GM12878 (cell line): ENCODE results near the gene AKAP13. TPM values are rescaled to one million over a fixed set of nuclear protein-coding genes. Genes with fewer than 3 reads are reported as not detected.

Source experiments
- ATAC-seq: fragments of 200-7000 bp; cut with Tn5 transposase; 3 replicates; pipeline ENCODE4 v1.9.1; 2020; ENCODE audit warnings: mild to moderate bottlenecking, moderate library complexity
- BruUV-seq: library from RNA; stranded (reverse); fragments of 400-500 nt; replicated peaks from 2 replicates; lab custom pipeline; 2021; lab: Mats Ljungman, UMichigan
- CTCF ChIA-PET: fragments of 300-600 bp; sonication (Branson Sonifier 250); formaldehyde crosslinking; extraction: SDS; loops from one replicate; lab custom pipeline; 2021; ENCODE audit warnings: inconsistent platforms; lab: Yijun Ruan, JAX
- POLR2A ChIA-PET: fragments of 350-600 bp; formaldehyde crosslinking; extraction: SDS; loops from one replicate; lab custom pipeline; 2021; ENCODE audit warnings: inconsistent platforms; lab: Charles Lee
- RAD21 ChIA-PET: fragments of 300-600 bp; sonication (Branson Sonifier 250); formaldehyde crosslinking; loops from one replicate; lab custom pipeline; 2023; ENCODE audit warnings: antibody characterized with exemption; ENCODE audit not compliant: unreplicated experiment; lab: Charles Lee
- SMC1A ChIA-PET: fragments of 300-600 bp; sonication (Branson Sonifier 250); formaldehyde crosslinking; loops from one replicate; lab custom pipeline; 2023; ENCODE audit not compliant: unreplicated experiment, uncharacterized antibody; lab: Charles Lee
- DNase-seq: peaks from one replicate; pipeline ENCODE4 v3.0.0-alpha.2; 2011; ENCODE audit warnings: low read depth, low spot score
- FAIRE-seq: peaks from 3 replicates; lab custom pipeline; 2011; peaks lifted over from hg19 to GRCh38; lab: Jason Lieb, UNC
- H2AFZ ChIP-seq: 2 replicates; pipeline ENCODE4 v1.6.0; 2011; ENCODE audit warnings: low read depth, low read length, control low read depth; ENCODE audit not compliant: control insufficient read depth
- H3K27ac ChIP-seq: 2 replicates; pipeline ENCODE4 v1.5.1; 2011; ENCODE audit warnings: control low read depth; ENCODE audit not compliant: control insufficient read depth, insufficient read depth
- H3K27me3 ChIP-seq, 2 experiments: replicated peaks in 1 of 2; 2 replicates each; pipeline versions ENCODE4 v1.6.0 to v1.6.1; 2011; ENCODE audit warnings: low read length in 1 of 2; ENCODE audit not compliant: control insufficient read depth in 2 of 2, insufficient read depth in 2 of 2
- H3K36me3 ChIP-seq, 2 experiments: 2 replicates each; pipeline ENCODE4 v1.5.1; 2011; ENCODE audit warnings: low read length in 1 of 2; ENCODE audit not compliant: control insufficient read depth in 2 of 2, insufficient read depth in 2 of 2
- H3K4me1 ChIP-seq: 2 replicates; pipeline ENCODE4 v1.6.1; 2011; ENCODE audit warnings: mild to moderate bottlenecking, low read length, moderate library complexity, mixed read lengths; ENCODE audit not compliant: control insufficient read depth, insufficient read depth
- H3K4me2 ChIP-seq: 2 replicates; pipeline ENCODE4 v1.6.0; 2011; ENCODE audit warnings: control low read depth; ENCODE audit not compliant: control insufficient read depth, insufficient read depth
- H3K4me3 ChIP-seq: fragments of 200-600 bp; sonication (generic); 2 replicates; pipeline ENCODE4 v1.5.1; 2016
- H3K79me2 ChIP-seq: 2 replicates; pipeline ENCODE4 v1.6.0; 2011; ENCODE audit warnings: low read length; ENCODE audit not compliant: control insufficient read depth, insufficient read depth
- H3K9ac ChIP-seq: 2 replicates; pipeline ENCODE4 v1.8.0; 2011; ENCODE audit warnings: low read length, control low read depth, mixed read lengths; ENCODE audit not compliant: control insufficient read depth, insufficient read depth
- H3K9me3 ChIP-seq: replicated peaks from 3 replicates; pipeline ENCODE4 v1.5.1; 2011; ENCODE audit warnings: mild to moderate bottlenecking, low read length; ENCODE audit not compliant: control insufficient read depth, insufficient read depth
- H4K20me1 ChIP-seq: 2 replicates; pipeline ENCODE4 v1.6.0; 2011; ENCODE audit not compliant: control insufficient read depth, insufficient read depth
- ATF2 ChIP-seq: IDR thresholded peaks from 2 replicates; pipeline ENCODE4 v1.6.1; 2012; ENCODE audit warnings: low read length, inconsistent platforms
- IKZF2 ChIP-seq, 2 experiments: fragments of 450-650 bp; IDR thresholded peaks; 2 replicates each; pipeline ENCODE4 v1.6.1; 2017; ENCODE audit warnings: mild to moderate bottlenecking in 2 of 2, moderate library complexity in 2 of 2
- MLLT1 ChIP-seq: fragments of 450-650 bp; IDR thresholded peaks from 2 replicates; pipeline ENCODE4 v1.6.1; 2016; ENCODE audit warnings: mild to moderate bottlenecking
- NFYA ChIP-seq: IDR thresholded peaks from 2 replicates; pipeline ENCODE4 v1.6.1; 2011; ENCODE audit warnings: low read depth, mild to moderate bottlenecking, low read length, improper control_type of control experiment, borderline replicate concordance
- SMAD1 ChIP-seq: fragments of 450-650 bp; IDR thresholded peaks from 2 replicates; pipeline ENCODE4 v1.6.1; 2018; ENCODE audit warnings: mild to moderate bottlenecking, low read depth; ENCODE audit not compliant: partially characterized antibody
- USF2 ChIP-seq: IDR thresholded peaks from 2 replicates; pipeline ENCODE4 v1.6.1; 2011; ENCODE audit warnings: low read depth, low read length, improper control_type of control experiment, borderline replicate concordance
- YBX1 ChIP-seq: fragments of 450-650 bp; IDR thresholded peaks from 2 replicates; pipeline ENCODE4 v1.6.1; 2016; ENCODE audit warnings: antibody characterized with exemption
- WGBS: methylation state at CpG from one replicate; pipeline ENCODE4 v1.1.6; 2016; ENCODE audit warnings: low lambda C conversion rate; ENCODE audit not compliant: insufficient replicate concordance, insufficient coverage; ENCODE audit errors: missing lambda C conversion rate; 5-methylcytosine and 5-hydroxymethylcytosine counted together
- in situ Hi-C: fragments of 300-500 bp; cut with MboI; formaldehyde crosslinking; loops from 9 replicates; pipeline ENCODE4 v1.14.3; 2018; ENCODE audit warnings: mixed read lengths
- intact Hi-C: fragments of 100-400 bp; cut with micrococcal nuclease; formaldehyde crosslinking; loops from one replicate; pipeline ENCODE4 v1.14.2; 2022; ENCODE audit not compliant: unreplicated experiment
- polyA plus RNA-seq, 11 experiments: library from polyadenylated mRNA; depleted of rRNA in 4 of 11; unstranded in 6 of 11; stranded (reverse) in 5 of 11; fragments of >200 nt; fragmentation: Nextera tagmentation in 4 of 11; fragmentation: Illumina TruSeq in 1 of 11; extraction: Ambion mirVana in 4 of 11; extraction: Trizol in 1 of 11; gene quantifications; 1 replicate in 1 of 11; 2 replicates in 10 of 11; pipeline versions ENCODE4 v1.2.1 to v1.2.3, GENCODE V29; 2011 to 2016; ENCODE audit warnings: inconsistent platforms in 2 of 11, missing spikeins in 2 of 11, low read depth in 1 of 11
- total RNA-seq, 4 experiments: library from RNA; depleted of rRNA in 3 of 4; stranded (reverse); fragments of >200 nt in 3 of 4; fragmentation: Illumina TruSeq in 1 of 4; extraction: Trizol in 1 of 4; gene quantifications; 2 replicates each; pipeline versions ENCODE4 v1.2.1 to v1.2.3, GENCODE V29; 2013 to 2021

The AKAP13 gene
- total and polyA plus RNA-seq, 10 of the 15 experiments (the other 5 are each of a cell fraction or from before 2014, with no cell fraction given), result 14.4 to 74.9 (median 55.1) TPM

DNA sequence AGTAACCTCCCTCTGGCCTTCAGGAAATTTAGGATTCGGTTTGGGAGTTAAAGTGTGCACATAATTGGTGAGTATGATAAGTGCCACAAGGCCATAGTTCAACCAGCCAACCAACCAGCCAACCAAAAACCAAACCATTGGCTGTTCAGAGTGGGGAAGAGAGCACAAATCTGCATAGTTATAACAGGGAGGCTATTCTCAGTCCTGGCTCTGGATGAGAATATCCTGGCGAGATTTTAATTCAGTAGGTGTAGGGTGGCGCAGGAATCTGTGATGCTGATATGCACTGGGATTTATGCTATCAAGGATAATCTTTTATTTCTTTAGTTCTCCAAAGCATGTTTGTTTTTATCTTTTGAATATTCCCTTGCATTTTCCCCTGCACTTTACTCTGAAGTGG, 49.1 kb downstream of the AKAP13 start:
- Histone ChIP-seq H3K4me1 (peaks cover 32% of the 10 kb centered on the region), H3K79me2 (peaks cover 66% of the 10 kb centered on the region)
- 100% methylated on average over 3 of the region's 3 CpGs for WGBS

More for the DNA sequence above, 49.1 kb downstream of the AKAP13 start:
- no peak for TF ChIP-seq YBX1
- no peak for TF ChIP-seq USF2
- TF ChIP-seq IKZF2 (IDR thresholded peaks at IDR 0.05), result no peak
- no peak for TF ChIP-seq SMAD1
- TF ChIP-seq MLLT1, result no peak
- TF ChIP-seq ATF2, result no peak
- TF ChIP-seq NFYA, result no peak
- H3K9ac ChIP-seq, result no peak overlapping the region
- no peak for DNase-seq
- ChIA-PET SMC1A (interaction anchor here (0.9 to 2.0 kb wide), 3 partner anchors 13 to 25 kb away, joined by 3 to 7 read pairs (median 5); no protein-coding TSS in a partner anchor), RAD21 (interaction anchor here (2.1 kb wide), 1 partner anchor 14 kb away, joined by 8 read pairs; no protein-coding TSS in a partner anchor), POLR2A (no interaction called here), CTCF (interaction anchor here (3.3 kb wide), 1 partner anchor 12 kb away, joined by 19 read pairs; no protein-coding TSS in a partner anchor)
- H3K36me3 ChIP-seq, result no peaks in the 10 kb centered on the region; a peak in 1 of 4 replicates
- no peaks in the 10 kb centered on the region for H3K27me3 ChIP-seq
- no peak overlapping the region for H2AFZ ChIP-seq
- no peak for FAIRE-seq
- no peaks in the 10 kb centered on the region; the same call in 1 of the 2 replicates for H4K20me1 ChIP-seq
- intact Hi-C loops (no loop called here), in situ Hi-C loops (no loop called here)
- no peak overlapping the region; the same call in 1 of the 2 replicates for H3K4me2 ChIP-seq
- H3K9me3 ChIP-seq, result peaks cover 4% of the 10 kb centered on the region; the same call in 2 of the 3 replicates
- H3K4me3 ChIP-seq, result no peak overlapping the region
- H3K27ac ChIP-seq, result no peak overlapping the region
- ATAC-seq, result no peak
- BruUV-seq, result no TSS peak
